HG03520 (cell line): ENCODE measurements around the gene PCYOX1L.

Source experiments
- ATAC-seq: cut with Tn5 transposase; IDR thresholded peaks from one replicate; pipeline ENCODE4 v1.9.1; 2021; ENCODE audit warnings: mild to moderate bottlenecking, moderate library complexity; ENCODE audit not compliant: unreplicated experiment

Gene PCYOX1L

DNA sequence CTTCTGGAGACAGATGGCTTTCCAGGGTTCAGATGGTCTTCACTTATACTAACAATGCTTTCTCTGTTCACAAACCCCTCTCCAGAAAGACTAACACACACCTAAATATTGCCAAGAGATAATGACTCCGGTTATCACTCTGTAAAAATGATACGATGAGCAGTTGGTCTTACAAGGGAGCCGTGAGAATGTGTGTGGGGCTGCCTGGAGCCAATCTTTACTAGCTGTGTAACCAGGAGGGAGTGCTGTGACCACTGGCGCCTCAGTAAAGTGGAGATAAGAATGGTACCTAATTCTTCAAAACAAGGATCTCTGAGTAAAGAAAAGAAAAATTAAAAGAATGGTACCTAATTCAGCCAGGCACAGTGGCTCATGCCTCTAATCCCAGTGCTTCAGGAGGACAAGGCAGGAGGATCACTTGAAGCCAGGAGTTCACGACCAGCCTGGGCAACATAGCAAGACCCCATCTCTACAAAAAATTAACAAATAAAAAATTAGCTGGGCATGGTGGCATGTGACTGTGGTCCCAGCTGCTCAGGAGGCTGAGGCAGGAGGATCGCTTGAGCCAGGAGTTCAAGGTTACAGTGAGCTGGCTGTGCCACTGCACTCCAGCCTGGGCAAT, 61.2 kb downstream of the PCYOX1L start:
- no peak for ATAC-seq
